ENCODE data around the gene FAM184A. TPM values are rescaled to one million over a fixed set of nuclear protein-coding genes. Genes with fewer than 3 reads are reported as not detected.

The FAM184A gene
- total and polyA plus RNA-seq, 2 of the 8 experiments (the other 6 are each of a cell fraction or from before 2014, with no cell fraction given): 6.3 to 11.3 TPM

- H3K4me2 ChIP-seq (ENCODE audit: insufficient read depth in 1 of 2, low read depth in 2 of 2, low read length in 2 of 2): no peak overlapping the region
- no peaks in the 10 kb centered on the region for H4K20me1 ChIP-seq (replicated peaks in 1 of 2; ENCODE audit: control insufficient read depth in 1 of 2, insufficient read depth in 2 of 2, low read length in 2 of 2)
- H3K18ac ChIP-seq (ENCODE audit: extremely low read depth, low read length): no peak overlapping the region
- H3K14ac ChIP-seq (ENCODE audit: insufficient read length): no peak overlapping the region
- H2BK15ac ChIP-seq (ENCODE audit: low read length): no peak overlapping the region
- no peaks in the 10 kb centered on the region for H3K23me2 ChIP-seq (ENCODE audit: low read depth, low read length)
- no peak overlapping the region for H3K23ac ChIP-seq (ENCODE audit: insufficient read length)
- ChIA-PET CTCF (ENCODE audit: partially characterized antibody) (interaction anchor here (0.5 to 5.8 kb wide), 5 partner anchors 13 to 245 kb away, joined by 3 to 75 read pairs (median 4); no protein-coding TSS in a partner anchor), POLR2A (ENCODE audit: partially characterized antibody) (no interaction called here)
- H2BK12ac ChIP-seq (ENCODE audit: low read depth, low read length): no peak overlapping the region
- H3K79me2 ChIP-seq (ENCODE audit: control insufficient read depth in 1 of 2, insufficient read depth in 2 of 2, low read length in 2 of 2): no peaks in the 10 kb centered on the region
- H3K4me3 ChIP-seq (ENCODE audit: extremely low read depth in 1 of 4, insufficient read depth in 2 of 4, low read depth in 3 of 4, low read length in 4 of 4): no peak overlapping the region
- no peaks in the 10 kb centered on the region for H3K79me1 ChIP-seq (ENCODE audit: low read depth, low read length)
- no peak overlapping the region for H2AFZ ChIP-seq (ENCODE audit: low read length)
- H3K4ac ChIP-seq (replicated peaks; ENCODE audit: insufficient read length, low read depth, low read length): no peak overlapping the region
- TF ChIP-seq BRCA1 (IDR thresholded peaks at IDR 0.05; ENCODE audit: low read depth, low read length) (no peak), RFX5 (IDR thresholded peaks at IDR 0.05; ENCODE audit: borderline replicate concordance, low read depth, low read length) (no peak), SRF (IDR thresholded peaks at IDR 0.05; ENCODE audit: low read depth, low read length) (no peak), EGR1 (IDR thresholded peaks at IDR 0.05; ENCODE audit: borderline replicate concordance, low read depth, low read length) (no peak), ATF2 (IDR thresholded peaks at IDR 0.05; ENCODE audit: low read length) (no peak)
- H4K8ac ChIP-seq (ENCODE audit: extremely low read depth, insufficient read depth, low read length): no peak overlapping the region
- H4K91ac ChIP-seq (replicated peaks; ENCODE audit: insufficient read length, low read length): no peak overlapping the region
- no peak overlapping the region for H3K9ac ChIP-seq (replicated peaks in 1 of 4; ENCODE audit: extremely low read depth in 1 of 4, low read depth in 3 of 4, low read length in 3 of 4)
- H2BK20ac ChIP-seq (ENCODE audit: low read length): no peak overlapping the region
- no peak overlapping the region for H3K27ac ChIP-seq (ENCODE audit: low read depth, low read length)
- H2BK120ac ChIP-seq (replicated peaks; ENCODE audit: low read depth, low read length): no peak overlapping the region
- no peaks in the 10 kb centered on the region for H3K36me3 ChIP-seq (ENCODE audit: control insufficient read depth in 2 of 4, insufficient read depth in 4 of 4, low read length in 3 of 4)
- H3K4me1 ChIP-seq (replicated peaks in 1 of 4; ENCODE audit: control insufficient read depth in 3 of 4, insufficient read depth in 4 of 4, low read length in 3 of 4): no peaks in the 10 kb centered on the region
- H2AK5ac ChIP-seq (ENCODE audit: low read depth, low read length): no peak overlapping the region
- WGBS, 2 experiments (ENCODE audit: extremely low coverage in 1 of 2, insufficient coverage in 1 of 2, insufficient read length in 1 of 2, insufficient replicate concordance in 2 of 2, low coverage in 1 of 2, low lambda C conversion rate in 2 of 2, missing lambda C conversion rate in 1 of 2): 88% methylated on average over 2 of the region's 2 CpGs; no CpG with 5 or more reads in 1 of the 2 experiments
- no peaks in the 10 kb centered on the region for H3K27me3 ChIP-seq (replicated peaks in 1 of 4; ENCODE audit: control insufficient read depth in 3 of 4, extremely low read depth in 1 of 4, insufficient read depth in 3 of 4, low read length in 3 of 4)
- H3K56ac ChIP-seq (replicated peaks; ENCODE audit: insufficient read length, low read depth, low read length): no peak overlapping the region
- H2BK5ac ChIP-seq (ENCODE audit: low read depth, low read length): no peak overlapping the region
- DNase-seq (ENCODE audit: low read depth in 1 of 2, low spot score in 2 of 2) (no peak), FAIRE-seq (no peak)
- H3K9me3 ChIP-seq (ENCODE audit: insufficient read depth in 2 of 2, low read depth in 1 of 2, low read length in 1 of 2): no peaks in the 10 kb centered on the region
- H4K5ac ChIP-seq (ENCODE audit: insufficient read length, low read depth, low read length): no peak overlapping the region
Measured at GRCh38 chr6:118965843-118966370, 112.6 kb downstream of the FAM184A start.
